GM23338 (cell line): ENCODE measurements around the gene TMEM141. TPM values are rescaled to one million over a fixed set of nuclear protein-coding genes. Genes with fewer than 3 reads are reported as not detected.
A peak's percentile ranks its signal among the peaks of the same experiment; 100 is the strongest.
"Not testable (repeated sequence)": the region's sequence is repeated elsewhere in the genome, so short reads cannot be mapped to it uniquely, and the experiment has no call there.

ENCODE experiments used
- ATAC-seq: fragments of 200-7000 bp; cut with Tn5 transposase; 3 replicates; pipeline ENCODE4 v1.9.1; 2020
- DNase-seq: peaks from one replicate; pipeline ENCODE4 v3.0.0-alpha.2; 2015; ENCODE audit warnings: low spot score
- H2AFZ ChIP-seq: fragments of 200-600 bp; sonication (generic); 2 replicates; pipeline ENCODE4 v1.8.0; 2016; ENCODE audit warnings: antibody characterized with exemption, mild to moderate bottlenecking, moderate library complexity
- H3F3A ChIP-seq: fragments of 200-600 bp; sonication (generic); replicated peaks from 2 replicates; pipeline ENCODE4 v1.8.0; 2017; ENCODE audit warnings: antibody characterized with exemption, mixed run types, low read depth
- H3K27ac ChIP-seq: fragments of 200-600 bp; sonication (generic); 2 replicates; pipeline ENCODE4 v1.6.1; 2016; ENCODE audit warnings: low read depth
- H3K27me3 ChIP-seq: fragments of 200-600 bp; sonication (generic); 2 replicates; pipeline ENCODE4 v1.8.0; 2016; ENCODE audit warnings: mild to moderate bottlenecking, mixed run types, moderate library complexity; ENCODE audit not compliant: insufficient read depth
- H3K36me3 ChIP-seq: fragments of 200-600 bp; sonication (generic); 2 replicates; pipeline ENCODE4 v1.8.0; 2016; ENCODE audit warnings: mild to moderate bottlenecking; ENCODE audit not compliant: insufficient read depth
- H3K4me1 ChIP-seq: fragments of 200-600 bp; sonication (generic); 2 replicates; pipeline ENCODE4 v1.8.0; 2016; ENCODE audit warnings: mild to moderate bottlenecking, moderate library complexity; ENCODE audit not compliant: insufficient read depth
- H3K4me2 ChIP-seq: fragments of 200-600 bp; sonication (generic); 2 replicates; pipeline ENCODE4 v1.7.1; 2017; ENCODE audit warnings: mixed run types
- H3K4me3 ChIP-seq: fragments of 200-600 bp; sonication (generic); 2 replicates; pipeline ENCODE4 v1.6.1; 2016; ENCODE audit warnings: mixed run types
- H3K79me2 ChIP-seq: fragments of 200-600 bp; sonication (generic); replicated peaks from 2 replicates; pipeline ENCODE4 v1.8.0; 2017; ENCODE audit warnings: mild to moderate bottlenecking; ENCODE audit not compliant: insufficient read depth
- H3K9me2 ChIP-seq: fragments of 200-600 bp; sonication (generic); 2 replicates; pipeline ENCODE4 v1.8.0; 2017; ENCODE audit not compliant: insufficient read depth
- H4K20me1 ChIP-seq: fragments of 200-600 bp; sonication (generic); replicated peaks from 2 replicates; pipeline ENCODE4 v1.8.0; 2017; ENCODE audit warnings: mild to moderate bottlenecking; ENCODE audit not compliant: insufficient read depth
- H3K27ac Mint-ChIP-seq: 2 replicates; pipeline ENCODE4 v1.8.0; 2020; ENCODE audit warnings: inconsistent platforms, mild to moderate bottlenecking, moderate library complexity, mixed read lengths
- H3K27me3 Mint-ChIP-seq: 3 replicates; pipeline ENCODE4 v1.8.0; 2022; ENCODE audit warnings: low read depth, mild to moderate bottlenecking, moderate library complexity, mixed read lengths, inconsistent platforms; ENCODE audit not compliant: insufficient read depth, poor library complexity
- H3K36me3 Mint-ChIP-seq: 3 replicates; pipeline ENCODE4 v1.8.0; 2021; ENCODE audit warnings: low read depth, mild to moderate bottlenecking, inconsistent platforms, moderate library complexity, mixed read lengths
- H3K4me1 Mint-ChIP-seq: 3 replicates; pipeline ENCODE4 v1.8.0; 2020; ENCODE audit warnings: mild to moderate bottlenecking, inconsistent platforms, mixed read lengths
- H3K4me3 Mint-ChIP-seq: 3 replicates; pipeline ENCODE4 v1.8.0; 2021; ENCODE audit warnings: moderate library complexity, mild to moderate bottlenecking, inconsistent platforms, mixed read lengths
- H3K9me3 Mint-ChIP-seq: 3 replicates; pipeline ENCODE4 v1.8.0; 2020; ENCODE audit warnings: moderate library complexity, mild to moderate bottlenecking, inconsistent platforms, mixed read lengths
- CREB1 ChIP-seq: fragments of 250-450 bp; sonication (Bioruptor Pico); IDR thresholded peaks from 2 replicates; pipeline ENCODE4 v1.5.0; 2020; ENCODE audit warnings: low read depth, mild to moderate bottlenecking, moderate library complexity
- CTCF ChIP-seq, 2 experiments: fragments of 200-600 bp in 1 of 2; sonication (generic) in 1 of 2; conservative IDR thresholded peaks; 2 replicates each; pipeline versions ENCODE4 v1.5.1 to v1.6.1; 2016 to 2017; ENCODE audit warnings: antibody characterized with exemption in 2 of 2, low read depth in 2 of 2, mild to moderate bottlenecking in 2 of 2, moderate library complexity in 1 of 2
- EZH2 ChIP-seq: fragments of 200-600 bp; sonication (generic); IDR thresholded peaks from one replicate; pipeline ENCODE4 v1.8.0; 2017; ENCODE audit warnings: antibody characterized with exemption, mild to moderate bottlenecking, low read depth; ENCODE audit not compliant: unreplicated experiment
- POLR2AphosphoS5 ChIP-seq: IDR thresholded peaks from 2 replicates; pipeline ENCODE4 v1.6.1; 2016; ENCODE audit warnings: antibody characterized with exemption, low read depth
- ZNF331 ChIP-seq: fragments of 250-450 bp; sonication (Bioruptor Pico); IDR thresholded peaks from 2 replicates; pipeline ENCODE4 v1.5.0; 2020; ENCODE audit warnings: low read depth, mild to moderate bottlenecking, moderate library complexity
- polyA plus RNA-seq: library from polyadenylated mRNA; unstranded; fragments of >200 nt; fragmentation: Nextera tagmentation; extraction: Ambion mirVana; gene quantifications from 2 replicates; pipeline ENCODE4 v1.2.1, GENCODE V29; 2016
- total RNA-seq: library from RNA; depleted of rRNA; stranded (reverse); fragments of >200 nt; shearing (Covaris generic); gene quantifications from 2 replicates; pipeline ENCODE4 v1.2.3, GENCODE V29; 2014

TMEM141 gene
- total and polyA plus RNA-seq, 2 experiments from 2014 or later: 71.4 to 90.5 TPM

- Mint-ChIP-seq H3K27ac (no peak overlapping the region), H3K4me3 (no peak overlapping the region), H3K9me3 (peaks cover 13% of the 10 kb centered on the region), H3K4me1 (peaks cover 13% of the 10 kb centered on the region), H3K36me3 (peaks cover 3% of the 10 kb centered on the region; the same call in 2 of the 3 replicates), H3K27me3 (peaks cover 8% of the 10 kb centered on the region)
- Histone ChIP-seq H3K27me3 (no peaks in the 10 kb centered on the region), H3K4me1 (no peaks in the 10 kb centered on the region), H3K79me2 (no peaks in the 10 kb centered on the region), H2AFZ (no peak overlapping the region), H4K20me1 (no peaks in the 10 kb centered on the region), H3K4me2 (no peak overlapping the region), H3K36me3 (no peaks in the 10 kb centered on the region), H3F3A (0 out of 2 replicates have a peak, but pooled peaks cover 5% of the 10 kb centered on the region), H3K27ac (no peak overlapping the region), H3K9me2 (no peaks in the 10 kb centered on the region), H3K4me3 (no peak overlapping the region)
- no peak for DNase-seq
- ATAC-seq: no peak
- no peak for TF ChIP-seq ZNF331 (CRISPR knock-in tag)
- no peak for TF ChIP-seq POLR2AphosphoS5
- no peak for TF ChIP-seq CREB1 (CRISPR knock-in tag)
- no peak for TF ChIP-seq EZH2
Observed at GRCh38 chr9:136765041-136765440, 26.1 kb upstream of the TMEM141 start.

- not testable (repeated sequence) for H3F3A ChIP-seq, H3K27me3 Mint-ChIP-seq, H3K36me3 ChIP-seq, H3K9me2 ChIP-seq, H3K4me1 ChIP-seq, ATAC-seq, H3K4me2 ChIP-seq, H3K4me3 Mint-ChIP-seq, H4K20me1 ChIP-seq, H3K27me3 ChIP-seq, DNase-seq, H3K36me3 Mint-ChIP-seq, H2AFZ ChIP-seq, H3K27ac ChIP-seq, H3K27ac Mint-ChIP-seq, H3K79me2 ChIP-seq, H3K4me3 ChIP-seq
- H3K9me3 Mint-ChIP-seq: peaks cover 13% of the 10 kb centered on the region
- H3K4me1 Mint-ChIP-seq: peaks cover 11% of the 10 kb centered on the region
Observed at GRCh38 chr9:136765745-136766409, 25.3 kb upstream of the TMEM141 start.

GRCh38 chr9:136766410-136767120, 24.6 kb upstream of the TMEM141 start:
- not testable (repeated sequence) for ATAC-seq, H3K27me3 Mint-ChIP-seq, H3K27me3 ChIP-seq, H3K36me3 Mint-ChIP-seq, H3K36me3 ChIP-seq, H3K4me1 ChIP-seq, H3K4me1 Mint-ChIP-seq, H2AFZ ChIP-seq, H3K4me3 Mint-ChIP-seq, H3K9me2 ChIP-seq, H3K4me2 ChIP-seq, H4K20me1 ChIP-seq, H3K4me3 ChIP-seq, H3K79me2 ChIP-seq, H3K27ac Mint-ChIP-seq, H3K27ac ChIP-seq
- 0 out of 2 replicates have a peak, but pooled peaks cover 10% of the 10 kb centered on the region for H3F3A ChIP-seq
- peak in 1 of 2 experiments; percentile 27; a peak in 1 of 4 replicates for TF ChIP-seq CTCF (conservative IDR thresholded peaks at IDR 0.05; ENCODE audit: low read depth in 2 of 2)
- DNase-seq: peak; percentile 51
- peaks cover 13% of the 10 kb centered on the region for H3K9me3 Mint-ChIP-seq
